HG03342 (cell line): Measurements from ENCODE around the gene PCDH9.
"Not testable (repeated sequence)": the region's sequence is repeated elsewhere in the genome, so short reads cannot be mapped to it uniquely, and the experiment has no call there.

Experiments used
- ATAC-seq: cut with Tn5 transposase; IDR thresholded peaks from one replicate; pipeline ENCODE4 v1.9.1; 2021; ENCODE audit warnings: mild to moderate bottlenecking, moderate library complexity; ENCODE audit not compliant: unreplicated experiment

Gene PCDH9

GRCh38 chr13:67133476-67133875 lies 96.7 kb downstream of the PCDH9 start:
- no peak for ATAC-seq

- ATAC-seq, result no peak
Observed at GRCh38 chr13:67131393-67131792, 98.7 kb downstream of the PCDH9 start.

- ATAC-seq, result no peak
Observed at GRCh38 chr13:67130444-67130843, 99.7 kb downstream of the PCDH9 start.

GRCh38 chr13:67128136-67128535 lies 102.0 kb downstream of the PCDH9 start:
- no peak for ATAC-seq

GRCh38 chr13:67125681-67126080 lies 104.5 kb downstream of the PCDH9 start:
- no peak for ATAC-seq

GRCh38 chr13:67123165-67123564 lies 107.0 kb downstream of the PCDH9 start:
- no peak for ATAC-seq

GRCh38 chr13:67122251-67122650 lies 107.9 kb downstream of the PCDH9 start:
- ATAC-seq, result no peak

GRCh38 chr13:67120872-67121531 lies 109.1 kb downstream of the PCDH9 start:
- no peak for ATAC-seq

- ATAC-seq, result no peak
Observed at GRCh38 chr13:67119481-67119894, 110.6 kb downstream of the PCDH9 start.

- no peak for ATAC-seq
Observed at GRCh38 chr13:67118277-67118676, 111.9 kb downstream of the PCDH9 start.

- no peak for ATAC-seq
Observed at GRCh38 chr13:67117010-67117550, 113.1 kb downstream of the PCDH9 start.

- ATAC-seq, result no peak
Observed at GRCh38 chr13:67107979-67108378, 122.2 kb downstream of the PCDH9 start.

- no peak for ATAC-seq
Observed at GRCh38 chr13:67106502-67107057, 123.6 kb downstream of the PCDH9 start.

GRCh38 chr13:67101730-67102467 lies 128.2 kb downstream of the PCDH9 start:
- no peak for ATAC-seq

GRCh38 chr13:67100730-67101129 lies 129.4 kb downstream of the PCDH9 start:
- ATAC-seq, result no peak

GRCh38 chr13:67099494-67099893 lies 130.6 kb downstream of the PCDH9 start:
- ATAC-seq, result no peak

GRCh38 chr13:67097892-67098452 lies 132.2 kb downstream of the PCDH9 start:
- no peak for ATAC-seq

GRCh38 chr13:67096893-67097292 lies 133.2 kb downstream of the PCDH9 start:
- ATAC-seq, result not testable (repeated sequence)

- no peak for ATAC-seq
Observed at GRCh38 chr13:67096418-67096817, 133.7 kb downstream of the PCDH9 start.

GRCh38 chr13:67095621-67096020 lies 134.5 kb downstream of the PCDH9 start:
- no peak for ATAC-seq

GRCh38 chr13:67094952-67095351 lies 135.2 kb downstream of the PCDH9 start:
- ATAC-seq, result no peak

GRCh38 chr13:67094078-67094477 lies 136.1 kb downstream of the PCDH9 start:
- ATAC-seq, result no peak
